ENCODE results near the gene OPN4.

Gene OPN4

GRCh38 chr10:86663576-86664339 lies 9.4 kb downstream of the OPN4 start:
- DNase-seq: no peak

GRCh38 chr10:86664341-86665217 lies 10.2 kb downstream of the OPN4 start:
- DNase-seq: no peak

GRCh38 chr10:86665218-86665607 lies 10.9 kb downstream of the OPN4 start:
- no peak for DNase-seq

- DNase-seq: no peak
Measured at GRCh38 chr10:86665868-86666267, 11.5 kb downstream of the OPN4 start.

- no peak for DNase-seq
Measured at GRCh38 chr10:86666538-86666937, 12.2 kb downstream of the OPN4 start.

GRCh38 chr10:86667421-86668181 lies 13.3 kb downstream of the OPN4 start:
- DNase-seq: no peak

GRCh38 chr10:86668297-86669165 lies 14.2 kb downstream of the OPN4 start, which contains the start of gene LDB3:
TSS of gene LDB3 (plus strand) at chr10:86668511. CDS start at chr10:86668692, 181 bp downstream.
- no peak for DNase-seq

GRCh38 chr10:86670290-86670811 lies 16.0 kb downstream of the OPN4 start:
- no peak for DNase-seq

GRCh38 chr10:86670876-86671275 lies 16.5 kb downstream of the OPN4 start:
- DNase-seq: no peak

GRCh38 chr10:86671419-86671818 lies 17.1 kb downstream of the OPN4 start:
- no peak for DNase-seq

- no peak for DNase-seq
Measured at GRCh38 chr10:86671985-86672710, 17.8 kb downstream of the OPN4 start.

GRCh38 chr10:86673216-86673826 lies 19.0 kb downstream of the OPN4 start:
- no peak for DNase-seq

- no peak for DNase-seq
Measured at GRCh38 chr10:86673827-86674581, 19.7 kb downstream of the OPN4 start.

GRCh38 chr10:86674912-86675311 lies 20.6 kb downstream of the OPN4 start:
- no peak for DNase-seq

GRCh38 chr10:86677374-86677773 lies 23.0 kb downstream of the OPN4 start:
- no peak for DNase-seq

GRCh38 chr10:86678999-86679792 lies 24.8 kb downstream of the OPN4 start:
- no peak for DNase-seq

- no peak for DNase-seq
Measured at GRCh38 chr10:86681047-86681446, 26.7 kb downstream of the OPN4 start.

- no peak for DNase-seq
Measured at GRCh38 chr10:86681722-86682386, 27.5 kb downstream of the OPN4 start.

GRCh38 chr10:86682675-86683074 lies 28.3 kb downstream of the OPN4 start:
- DNase-seq: no peak
